Keratinocyte (primary cell): ENCODE measurements around the gene USB1. TPM values are rescaled to one million over a fixed set of nuclear protein-coding genes. Genes with fewer than 3 reads are reported as not detected.

Source experiments
- DNase-seq: peaks from one replicate; pipeline ENCODE4 v3.0.0-alpha.2; 2011; ENCODE audit warnings: low read depth, missing footprints, low spot score
- FAIRE-seq: peaks from 2 replicates; lab custom pipeline; 2011; peaks lifted over from hg19 to GRCh38; lab: Jason Lieb, UNC
- H2AFZ ChIP-seq: 2 replicates; pipeline ENCODE4 v1.6.0; 2012; ENCODE audit warnings: low read length, control low read depth, inconsistent platforms; ENCODE audit not compliant: control insufficient read depth
- H3K27ac ChIP-seq: 2 replicates; pipeline ENCODE4 v1.5.1; 2011; ENCODE audit warnings: low read length; ENCODE audit not compliant: control insufficient read depth, insufficient read depth
- H3K27me3 ChIP-seq: 3 replicates; pipeline ENCODE4 v1.6.0; 2011; ENCODE audit warnings: low read length; ENCODE audit not compliant: control insufficient read depth, insufficient read depth; ENCODE audit errors: extremely low read depth
- H3K36me3 ChIP-seq, 2 experiments: 2 replicates in 1 of 2; 3 replicates in 1 of 2; pipeline ENCODE4 v1.5.1; 2011; ENCODE audit warnings: low read length in 2 of 2, mild to moderate bottlenecking in 1 of 2; ENCODE audit not compliant: control insufficient read depth in 2 of 2, insufficient read depth in 2 of 2; ENCODE audit errors: extremely low read depth in 1 of 2
- H3K4me1 ChIP-seq: 3 replicates; pipeline ENCODE4 v1.5.1; 2011; ENCODE audit warnings: low read length; ENCODE audit not compliant: control insufficient read depth, insufficient read depth; ENCODE audit errors: extremely low read depth
- H3K4me2 ChIP-seq: 3 replicates; pipeline ENCODE4 v1.6.0; 2011; ENCODE audit warnings: low read depth, low read length; ENCODE audit not compliant: control insufficient read depth, insufficient read depth; ENCODE audit errors: extremely low read depth
- H3K4me3 ChIP-seq, 3 experiments: fragments of 200-600 bp in 1 of 3; sonication (generic) in 1 of 3; 2 replicates in 2 of 3; 3 replicates in 1 of 3; pipeline ENCODE4 v1.5.1; 2011 to 2016; ENCODE audit warnings: low read length in 3 of 3, mild to moderate bottlenecking in 3 of 3, control low read depth in 2 of 3, inconsistent platforms in 1 of 3, low read depth in 1 of 3, mixed read lengths in 1 of 3, mixed run types in 1 of 3, moderate library complexity in 1 of 3; ENCODE audit not compliant: control insufficient read depth in 2 of 3, insufficient read depth in 2 of 3; ENCODE audit errors: extremely low read depth in 1 of 3
- H3K79me2 ChIP-seq: 2 replicates; pipeline ENCODE4 v1.6.0; 2012; ENCODE audit warnings: low read length; ENCODE audit not compliant: control insufficient read depth, insufficient read depth
- H3K9ac ChIP-seq: 3 replicates; pipeline ENCODE4 v1.6.0; 2011; ENCODE audit warnings: low read length; ENCODE audit not compliant: control insufficient read depth, insufficient read depth; ENCODE audit errors: extremely low read depth
- H3K9me1 ChIP-seq: 3 replicates; pipeline ENCODE4 v1.6.0; 2011; ENCODE audit warnings: low read length; ENCODE audit not compliant: control insufficient read depth, insufficient read depth; ENCODE audit errors: extremely low read depth
- H3K9me3 ChIP-seq: 2 replicates; pipeline ENCODE4 v1.5.1; 2012; ENCODE audit warnings: low read depth, low read length; ENCODE audit not compliant: control insufficient read depth
- H4K20me1 ChIP-seq: 3 replicates; pipeline ENCODE4 v1.6.0; 2011; ENCODE audit warnings: low read length; ENCODE audit not compliant: control insufficient read depth, insufficient read depth; ENCODE audit errors: extremely low read depth
- CTCF ChIP-seq, 3 experiments: IDR thresholded peaks in 1 of 3; conservative IDR thresholded peaks in 1 of 3; optimal IDR thresholded peaks in 1 of 3; 2 replicates in 2 of 3; 3 replicates in 1 of 3; pipeline versions ENCODE3 to v1.5.1; 2011; ENCODE audit warnings: low read length in 3 of 3, mild to moderate bottlenecking in 3 of 3, moderate library complexity in 2 of 3, control low read depth in 1 of 3, inconsistent platforms in 1 of 3; ENCODE audit not compliant: insufficient read depth in 2 of 3; ENCODE audit errors: extremely low read depth in 1 of 3
- EZH2 ChIP-seq: IDR thresholded peaks from one replicate; pipeline ENCODE4 v1.6.1; 2012; ENCODE audit warnings: inconsistent platforms, mild to moderate bottlenecking, low read length, moderate library complexity
- dilution Hi-C: fragments of 300-500 bp; cut with MboI; formaldehyde crosslinking; loops from one replicate; pipeline ENCODE4 v1.7.0; 2020; ENCODE audit warnings: low sequenced_read_pairs; ENCODE audit not compliant: extremely low pct_ligation_motif_present
- polyA plus RNA-seq, 5 experiments: library from polyadenylated mRNA; depleted of rRNA in 3 of 5; stranded (reverse) in 3 of 5; stranded (forward) in 1 of 5; unstranded in 1 of 5; fragments of >200 nt; gene quantifications; 1 replicate in 1 of 5; 2 replicates in 3 of 5; 3 replicates in 1 of 5; pipeline versions ENCODE4 v1.2.1 to v1.2.3, GENCODE V29; 2011 to 2012; ENCODE audit warnings: missing spikeins in 2 of 5, low read depth in 1 of 5, low replicate concordance in 1 of 5

USB1 gene
- polyA plus RNA-seq, 1 donor (not counting 4 experiments of a cell fraction or from before 2014, with no cell fraction given): 63.5 TPM

DNA sequence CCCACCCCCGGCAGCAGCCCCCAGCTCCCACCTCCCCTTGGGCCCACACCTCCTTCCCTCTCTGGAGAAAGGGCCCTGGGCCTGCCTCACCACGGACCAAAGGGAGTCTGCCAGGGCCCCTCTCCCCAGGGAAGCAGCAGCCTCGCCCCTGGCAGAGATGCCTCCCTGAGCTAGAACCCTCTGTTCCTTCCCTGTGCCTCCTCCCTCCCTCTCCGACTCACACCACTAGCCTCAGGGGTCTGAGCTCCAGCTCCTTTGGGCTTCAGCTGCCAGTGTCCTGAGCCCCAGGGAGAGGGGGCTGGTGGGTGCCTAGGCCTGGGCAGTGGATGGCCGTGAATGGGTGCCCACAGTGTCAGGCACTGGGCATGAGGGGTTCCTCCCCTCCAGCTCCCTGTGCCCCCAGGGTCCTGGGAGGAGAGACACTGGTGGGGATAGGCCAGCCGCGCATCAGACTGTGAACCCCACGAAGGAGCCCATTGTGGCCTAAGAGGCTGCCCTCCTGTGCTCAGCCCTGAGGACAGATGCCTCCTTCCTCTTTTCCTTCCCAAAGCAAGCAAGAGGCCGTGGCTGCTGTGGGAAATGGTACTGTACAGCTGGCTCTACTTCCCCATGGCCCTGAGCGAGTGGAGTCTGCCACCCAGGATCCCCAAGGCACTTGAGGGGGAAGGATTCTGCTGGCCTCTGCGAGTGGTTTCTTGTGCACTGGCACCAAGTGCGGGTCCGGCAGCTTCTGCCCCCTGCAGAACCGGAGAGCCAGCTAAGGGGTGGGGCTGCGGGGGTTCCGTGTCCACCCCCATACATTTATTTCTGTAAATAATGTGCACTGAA is 45.1 kb downstream of the USB1 start:
- Histone ChIP-seq H2AFZ (no peak overlapping the region), H3K4me3 (no peak overlapping the region), H3K9me1 (no peaks in the 10 kb centered on the region), H3K4me1 (no peaks in the 10 kb centered on the region), H3K9ac (no peak overlapping the region), H4K20me1 (no peaks in the 10 kb centered on the region), H3K27ac (no peak overlapping the region), H3K4me2 (no peak overlapping the region), H3K36me3 (peaks cover 0 to 3% of the 10 kb centered on the region in 2 experiments), H3K27me3 (no peaks in the 10 kb centered on the region), H3K9me3 (no peaks in the 10 kb centered on the region), H3K79me2 (no peaks in the 10 kb centered on the region)
- FAIRE-seq (no peak), DNase-seq (no peak)
- TF ChIP-seq EZH2 (no peak), CTCF (optimal IDR thresholded peaks at IDR 0.05 in 1 of 3, IDR thresholded peaks at IDR 0.05 in 1 of 3, conservative IDR thresholded peaks at IDR 0.05 in 1 of 3; ENCODE audit: extremely low read depth in 1 of 3, insufficient read depth in 2 of 3, low read length in 3 of 3) (no peak)
- dilution Hi-C loops: no loop called here

- Histone ChIP-seq H3K4me3 (no peak overlapping the region), H3K9me3 (no peaks in the 10 kb centered on the region), H3K9me1 (no peaks in the 10 kb centered on the region), H2AFZ (no peak overlapping the region), H3K9ac (no peak overlapping the region), H3K79me2 (no peaks in the 10 kb centered on the region), H3K27me3 (no peaks in the 10 kb centered on the region), H4K20me1 (no peaks in the 10 kb centered on the region), H3K36me3 (peaks cover 0 to 3% of the 10 kb centered on the region in 2 experiments), H3K27ac (no peak overlapping the region), H3K4me2 (no peak overlapping the region), H3K4me1 (no peaks in the 10 kb centered on the region)
- no peak for DNase-seq
- no peak for FAIRE-seq
- TF ChIP-seq EZH2 (no peak), CTCF (optimal IDR thresholded peaks at IDR 0.05 in 1 of 3, IDR thresholded peaks at IDR 0.05 in 1 of 3, conservative IDR thresholded peaks at IDR 0.05 in 1 of 3; ENCODE audit: extremely low read depth in 1 of 3, insufficient read depth in 2 of 3, low read length in 3 of 3) (no peak)
- dilution Hi-C loops: no loop called here
Observed at GRCh38 chr16:58046936-58047335, 45.7 kb downstream of the USB1 start.
